ENCODE measurements around the gene MAGEA9B. TPM values are rescaled to one million over a fixed set of nuclear protein-coding genes. Genes with fewer than 3 reads are reported as not detected.

The MAGEA9B gene, protein sequence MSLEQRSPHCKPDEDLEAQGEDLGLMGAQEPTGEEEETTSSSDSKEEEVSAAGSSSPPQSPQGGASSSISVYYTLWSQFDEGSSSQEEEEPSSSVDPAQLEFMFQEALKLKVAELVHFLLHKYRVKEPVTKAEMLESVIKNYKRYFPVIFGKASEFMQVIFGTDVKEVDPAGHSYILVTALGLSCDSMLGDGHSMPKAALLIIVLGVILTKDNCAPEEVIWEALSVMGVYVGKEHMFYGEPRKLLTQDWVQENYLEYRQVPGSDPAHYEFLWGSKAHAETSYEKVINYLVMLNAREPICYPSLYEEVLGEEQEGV
- total RNA-seq = not detected

DNA sequence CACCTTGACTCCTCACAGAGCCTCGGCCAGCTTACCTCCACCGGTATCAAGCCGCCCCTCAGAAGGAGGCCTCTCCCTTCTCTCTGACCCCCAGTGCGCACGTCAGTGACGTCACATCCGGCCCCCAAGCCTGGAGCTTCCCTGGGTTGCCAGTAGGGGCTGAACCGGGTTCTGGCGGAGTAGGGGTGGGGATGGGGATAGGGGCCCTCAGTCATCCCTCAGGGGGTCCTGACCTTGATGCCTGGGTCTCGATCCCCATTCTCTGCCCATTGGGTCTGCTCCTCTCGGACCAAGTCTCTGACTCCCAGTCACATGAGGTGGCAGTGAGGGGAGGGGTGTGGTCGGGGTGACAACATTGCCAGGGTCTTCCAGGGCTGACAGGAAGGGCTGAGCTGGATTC, at the start of gene MAGEA9B:
Gene MAGEA9B, minus strand, starts transcription at position 101 of the 400 bp plus-strand sequence. CDS start 4,280 bp downstream, outside the sequence.

DNA sequence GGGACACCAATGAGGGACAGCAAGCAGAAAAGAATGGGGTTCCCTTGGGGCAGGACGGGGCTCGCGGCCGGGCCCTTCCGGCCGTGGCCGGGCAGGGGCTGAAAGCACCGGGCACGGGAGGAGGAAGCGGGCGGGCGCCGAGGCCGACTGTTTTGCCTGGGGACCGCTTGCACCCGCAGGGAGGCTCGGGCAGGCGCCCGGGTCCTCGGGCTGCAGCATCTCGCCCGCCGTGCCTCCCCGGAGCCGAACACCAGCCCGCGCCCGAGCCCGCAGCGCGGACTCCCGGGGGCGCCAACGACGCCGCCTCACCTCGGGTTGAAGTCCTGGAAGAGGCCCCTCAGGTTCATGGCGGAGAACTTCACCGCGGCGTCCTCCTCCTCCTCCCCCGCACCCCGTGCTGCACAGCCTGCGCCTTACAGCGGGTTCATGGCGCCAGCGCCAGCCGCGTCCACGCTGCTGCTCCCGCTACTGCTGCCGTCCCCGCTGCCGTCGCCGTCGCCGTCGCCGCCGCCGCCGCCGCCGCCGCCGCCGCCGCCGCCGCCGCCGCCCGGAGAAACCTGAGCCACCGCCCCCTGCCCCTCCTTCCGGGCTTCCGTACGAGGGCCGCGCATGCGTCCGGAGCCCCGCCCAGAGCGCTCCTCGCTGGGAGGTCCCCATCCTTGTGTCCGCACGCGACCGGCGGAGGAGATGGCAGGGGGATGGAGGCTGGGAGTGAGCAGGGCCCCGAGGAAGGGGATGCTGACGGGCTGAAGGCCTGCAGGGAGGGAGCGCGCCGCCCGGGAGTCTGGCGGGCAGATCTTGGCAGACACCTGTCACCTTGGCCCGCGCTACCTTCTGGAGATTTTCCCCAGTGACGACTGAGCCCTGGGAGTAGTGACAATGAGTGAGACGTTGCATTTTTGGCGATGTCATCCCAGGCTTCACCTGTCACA, 44.2 kb upstream of the MAGEA9B start, which contains the start of gene TMEM185A:
Gene TMEM185A, minus strand, starts transcription at position 559 of the 932 bp plus-strand sequence. Its CDS starts 212 bp downstream, at position 347.

DNA sequence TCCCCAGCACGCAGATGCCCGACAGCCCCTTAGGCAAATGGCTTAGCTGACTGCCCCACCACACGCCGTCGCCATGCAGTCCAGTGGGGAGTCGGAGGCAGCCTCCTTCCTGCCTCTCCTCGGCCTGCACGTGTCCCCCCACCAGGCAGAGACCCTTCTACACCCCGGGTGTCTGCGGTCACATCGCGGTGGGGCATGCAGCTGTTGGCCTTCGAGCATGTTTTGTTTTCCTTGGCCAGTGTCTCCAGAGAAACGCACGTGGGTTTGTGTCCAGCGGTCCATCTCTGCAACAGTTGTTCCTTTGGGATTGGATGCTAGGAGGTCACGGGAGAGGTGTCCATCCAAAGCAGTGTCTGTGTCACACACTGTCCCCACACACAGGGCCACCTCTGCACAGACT, 8.0 kb upstream of the MAGEA9B start, which contains the start of gene HSFX2:
Gene HSFX2, minus strand, starts transcription at position 101 of the 400 bp plus-strand sequence. CDS start 614 bp downstream, outside the sequence.

DNA sequence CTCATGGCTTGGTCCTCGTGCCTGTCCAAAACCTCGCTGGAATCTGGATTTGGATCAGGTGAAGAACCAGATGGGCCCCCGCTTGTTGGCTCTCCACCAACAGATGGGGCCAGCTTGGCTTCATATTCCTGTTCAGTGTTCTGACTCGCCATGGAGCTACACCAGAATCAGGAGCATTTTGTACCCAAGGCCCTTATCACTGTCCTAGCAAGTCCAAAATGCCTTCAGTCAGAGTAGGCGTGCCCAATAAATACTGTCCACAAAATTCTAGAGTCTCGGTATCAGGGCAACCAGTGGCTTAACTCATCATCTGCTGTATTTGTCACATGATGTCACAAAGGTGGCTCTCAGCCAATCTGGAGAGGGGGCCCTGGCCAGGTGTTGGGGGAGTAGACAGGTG, 37.6 kb downstream of the MAGEA9B start, which contains the start of gene HSFX3:
Gene HSFX3, minus strand, starts transcription at position 224 of the 400 bp plus-strand sequence. Its CDS starts 72 bp downstream, at position 152.

DNA sequence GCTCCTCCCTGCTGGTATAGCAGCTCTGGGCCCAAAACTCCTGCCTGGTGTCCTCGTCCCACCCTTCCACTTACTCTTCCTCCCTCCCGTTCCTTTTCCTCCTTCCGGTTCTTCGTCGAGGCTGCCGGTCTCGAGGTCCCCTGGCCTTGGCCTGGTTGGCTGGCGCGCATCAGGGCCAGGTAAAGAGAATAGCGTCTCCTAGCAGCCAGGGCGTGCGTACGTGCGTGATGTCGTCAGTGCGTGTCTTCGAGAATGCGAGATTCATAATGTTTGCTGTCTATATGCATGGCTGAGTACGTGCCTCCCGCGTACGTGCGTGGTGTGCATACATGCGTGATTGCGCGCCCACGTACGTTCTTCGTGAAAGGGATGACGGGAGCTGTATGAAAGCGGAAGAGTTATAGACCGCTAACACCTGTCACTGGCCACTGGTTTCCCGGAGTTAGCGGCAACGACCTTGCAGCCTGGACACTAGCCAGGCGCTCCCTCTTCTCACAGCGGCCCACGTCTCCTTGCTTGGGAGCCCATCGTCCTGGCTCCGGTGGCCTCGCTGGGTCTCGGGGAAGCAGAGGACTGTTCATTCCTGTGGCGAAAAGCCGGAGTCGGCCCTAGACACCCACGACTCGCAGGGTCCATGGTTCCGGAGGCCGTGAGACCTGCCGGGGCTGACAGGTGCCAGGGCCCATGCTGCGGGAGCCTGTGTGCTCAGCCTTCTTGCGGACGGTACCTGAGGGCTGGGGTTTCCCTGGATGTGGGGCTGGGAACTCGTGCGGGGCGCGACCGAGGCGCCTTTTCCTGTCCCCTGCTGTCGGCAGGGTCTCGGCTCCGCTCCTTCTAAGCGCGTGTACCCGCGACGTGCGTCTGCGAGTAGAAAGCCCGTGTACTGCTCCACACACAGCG, 46.4 kb downstream of the MAGEA9B start, which contains the start of gene EOLA1:
Gene EOLA1, plus strand, starts transcription at position 392 of the 900 bp plus-strand sequence. CDS start 4,619 bp downstream, outside the sequence.

Other genes starting within 250 kb of the MAGEA9B start
- 10 to 100 TPM; 13.7 to 26.2 TPM for gene IDS, start 82.2 kb downstream of the MAGEA9B start, total RNA-seq
- 10 to 100 TPM; 11.7 TPM for gene EOLA1, start 46.4 kb downstream of the MAGEA9B start, total RNA-seq
- not detected for gene HSFX3, start 37.5 kb downstream of the MAGEA9B start, total RNA-seq
- gene HSFX2, start 7.9 kb upstream of the MAGEA9B start, total RNA-seq = under 1 TPM in 1 of 2 donors, not detected in 1; under 0.01 TPM
- 10 to 100 TPM; 15.8 to 17.0 TPM for gene TMEM185A, start 44.3 kb upstream of the MAGEA9B start, total RNA-seq
- not detected for gene MAGEA11, start 124.6 kb upstream of the MAGEA9B start, total RNA-seq
- gene HSFX1, start 186.6 kb upstream of the MAGEA9B start, total RNA-seq = under 1 TPM; 0.33 to 0.34 TPM
- not detected for gene MAGEA9, start 194.5 kb upstream of the MAGEA9B start, total RNA-seq

All from melanocyte of skin (primary cell).